Ascending aorta (tissue), 2 donors: ENCODE results near the gene SCAP. TPM values are rescaled to one million over a fixed set of nuclear protein-coding genes. Genes with fewer than 3 reads are reported as not detected.

Experiments used
- DNase-seq, 2 donors: peaks; one replicate each; pipeline ENCODE4 v3.0.0-alpha.2; 2019; ENCODE audit warnings: low spot score in 2 of 2
- H3K27ac ChIP-seq, 2 donors: fragments of 200-600 bp; sonication (generic); one replicate each; pipeline ENCODE4 v1.5.1; 2016 to 2017; ENCODE audit warnings: mild to moderate bottlenecking in 1 of 2
- H3K27me3 ChIP-seq: fragments of 200-600 bp; sonication (generic); one replicate; pipeline ENCODE4 v1.5.1; 2017
- H3K36me3 ChIP-seq, 2 donors: fragments of 200-600 bp; sonication (generic); one replicate each; pipeline ENCODE4 v1.5.1; 2016
- H3K4me1 ChIP-seq, 2 donors: fragments of 200-600 bp; sonication (generic); one replicate each; pipeline ENCODE4 v1.5.1; 2016 to 2017; ENCODE audit warnings: mild to moderate bottlenecking in 1 of 2
- H3K4me3 ChIP-seq, 2 donors: fragments of 200-600 bp; sonication (generic); one replicate each; pipeline ENCODE4 v1.5.1; 2016 to 2017; ENCODE audit warnings: mild to moderate bottlenecking in 1 of 2
- H3K9me3 ChIP-seq, 2 donors: fragments of 200-600 bp; sonication (generic); one replicate each; pipeline ENCODE4 v1.5.1; 2016
- intact Hi-C: fragments of 100-400 bp; cut with DNase I; formaldehyde crosslinking; loops from one replicate; pipeline ENCODE4 v1.15.1; 2023
- total RNA-seq: library from RNA; depleted of rRNA; stranded (reverse); fragments of >200 nt; gene quantifications from one replicate; pipeline ENCODE4 v1.1.0, GENCODE V29; 2016
- TF ChIP-seq, protein P1 (sequence below), 3 experiments: fragments of 200-600 bp in 2 of 3; fragments of 450-650 bp in 1 of 3; sonication (generic) in 2 of 3; IDR thresholded peaks; one replicate each; pipeline ENCODE4 v1.5.1; 2016 to 2019; ENCODE audit warnings: antibody characterized with exemption in 3 of 3, mild to moderate bottlenecking in 1 of 3, moderate library complexity in 1 of 3

The SCAP gene
- total RNA-seq, 1 donor from 2014 or later, result 155 TPM

- H3K4me1 ChIP-seq, result peaks cover 0 to 3% of the 10 kb centered on the region in 2 donors
- peak in 1 of 2 donors; percentile 12 for DNase-seq
- TF ChIP-seq, protein P1, sequence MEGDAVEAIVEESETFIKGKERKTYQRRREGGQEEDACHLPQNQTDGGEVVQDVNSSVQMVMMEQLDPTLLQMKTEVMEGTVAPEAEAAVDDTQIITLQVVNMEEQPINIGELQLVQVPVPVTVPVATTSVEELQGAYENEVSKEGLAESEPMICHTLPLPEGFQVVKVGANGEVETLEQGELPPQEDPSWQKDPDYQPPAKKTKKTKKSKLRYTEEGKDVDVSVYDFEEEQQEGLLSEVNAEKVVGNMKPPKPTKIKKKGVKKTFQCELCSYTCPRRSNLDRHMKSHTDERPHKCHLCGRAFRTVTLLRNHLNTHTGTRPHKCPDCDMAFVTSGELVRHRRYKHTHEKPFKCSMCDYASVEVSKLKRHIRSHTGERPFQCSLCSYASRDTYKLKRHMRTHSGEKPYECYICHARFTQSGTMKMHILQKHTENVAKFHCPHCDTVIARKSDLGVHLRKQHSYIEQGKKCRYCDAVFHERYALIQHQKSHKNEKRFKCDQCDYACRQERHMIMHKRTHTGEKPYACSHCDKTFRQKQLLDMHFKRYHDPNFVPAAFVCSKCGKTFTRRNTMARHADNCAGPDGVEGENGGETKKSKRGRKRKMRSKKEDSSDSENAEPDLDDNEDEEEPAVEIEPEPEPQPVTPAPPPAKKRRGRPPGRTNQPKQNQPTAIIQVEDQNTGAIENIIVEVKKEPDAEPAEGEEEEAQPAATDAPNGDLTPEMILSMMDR (IDR thresholded peaks at IDR 0.05), result no peak
- intact Hi-C loops, result loop anchor here (5.0 kb wide), 1 partner anchor 37 kb away; the partner anchor contains the start of gene SCAP
- H3K27ac ChIP-seq, result no peak overlapping the region
- H3K27me3 ChIP-seq, result no peaks in the 10 kb centered on the region
- no peak overlapping the region for H3K4me3 ChIP-seq
- no peaks in the 10 kb centered on the region for H3K9me3 ChIP-seq
- peaks cover 14 to 38% of the 10 kb centered on the region in 2 donors for H3K36me3 ChIP-seq
Observed at GRCh38 chr3:47440131-47440530, 35.6 kb downstream of the SCAP start.

- no peaks in the 10 kb centered on the region for H3K9me3 ChIP-seq
- TF ChIP-seq, protein P1 (IDR thresholded peaks at IDR 0.05), result no peak
- DNase-seq, result peak in 1 of 2 donors; percentile 11
- H3K27ac ChIP-seq, result no peak overlapping the region
- H3K36me3 ChIP-seq, result peaks cover 36 to 66% of the 10 kb centered on the region in 2 donors
- H3K4me1 ChIP-seq, result no peaks in the 10 kb centered on the region
- no peak overlapping the region for H3K4me3 ChIP-seq
- intact Hi-C loops, result no loop called here
- H3K27me3 ChIP-seq, result no peaks in the 10 kb centered on the region
Observed at GRCh38 chr3:47436180-47436579, 39.6 kb downstream of the SCAP start.

GRCh38 chr3:47434849-47435248 is 40.9 kb downstream of the SCAP start:
- Histone ChIP-seq H3K4me3 (no peak overlapping the region), H3K27ac (no peak overlapping the region), H3K4me1 (no peaks in the 10 kb centered on the region), H3K27me3 (no peaks in the 10 kb centered on the region), H3K9me3 (no peaks in the 10 kb centered on the region), H3K36me3 (peaks cover 33 to 65% of the 10 kb centered on the region in 2 donors)
- TF ChIP-seq, protein P1 (IDR thresholded peaks at IDR 0.05), result no peak
- DNase-seq, result peak in 1 of 2 donors; percentile 45
- intact Hi-C loops, result no loop called here

- TF ChIP-seq, protein P1 (IDR thresholded peaks at IDR 0.05), result no peak
- no peak overlapping the region for H3K4me3 ChIP-seq
- no peaks in the 10 kb centered on the region for H3K9me3 ChIP-seq
- H3K27me3 ChIP-seq, result no peaks in the 10 kb centered on the region
- H3K27ac ChIP-seq, result no peak overlapping the region
- peak in 1 of 2 donors; percentile 15 for DNase-seq
- H3K36me3 ChIP-seq, result peaks cover 27 to 59% of the 10 kb centered on the region in 2 donors
- no peaks in the 10 kb centered on the region for H3K4me1 ChIP-seq
- intact Hi-C loops, result no loop called here
Observed at GRCh38 chr3:47433796-47434195, 41.9 kb downstream of the SCAP start.

GRCh38 chr3:47432673-47433072 is 43.1 kb downstream of the SCAP start:
- Histone ChIP-seq H3K9me3 (no peaks in the 10 kb centered on the region), H3K27ac (no peak overlapping the region), H3K36me3 (peaks cover 31 to 59% of the 10 kb centered on the region in 2 donors), H3K27me3 (no peaks in the 10 kb centered on the region), H3K4me1 (no peaks in the 10 kb centered on the region), H3K4me3 (no peak overlapping the region)
- TF ChIP-seq, protein P1 (IDR thresholded peaks at IDR 0.05), result no peak
- intact Hi-C loops, result no loop called here
- peak in 1 of 2 donors; percentile 25 for DNase-seq

- H3K4me1 ChIP-seq, result no peaks in the 10 kb centered on the region
- no peak for DNase-seq
- TF ChIP-seq, protein P1 (IDR thresholded peaks at IDR 0.05), result no peak
- H3K9me3 ChIP-seq, result no peaks in the 10 kb centered on the region
- peaks cover 37 to 69% of the 10 kb centered on the region in 2 donors for H3K36me3 ChIP-seq
- H3K27ac ChIP-seq, result no peak overlapping the region
- intact Hi-C loops, result no loop called here
- no peaks in the 10 kb centered on the region for H3K27me3 ChIP-seq
- no peak overlapping the region for H3K4me3 ChIP-seq
Observed at GRCh38 chr3:47431225-47431624, 44.5 kb downstream of the SCAP start.
